H9 (cell line): ENCODE results near the gene CCDC57. TPM values are rescaled to one million over a fixed set of nuclear protein-coding genes. Genes with fewer than 3 reads are reported as not detected.

Experiments used
- DNase-seq: peaks from one replicate; pipeline ENCODE4 v3.0.0-alpha.2; 2017
- H2AFZ ChIP-seq: one replicate; pipeline ENCODE4 v1.6.1; 2013; ENCODE audit warnings: mild to moderate bottlenecking, low read length, control low read depth, moderate library complexity
- H2AK5ac ChIP-seq: 2 replicates; pipeline ENCODE4 v1.6.1; 2013; ENCODE audit warnings: low read length, control low read depth, mixed read lengths; ENCODE audit not compliant: insufficient read length
- H2BK120ac ChIP-seq: one replicate; pipeline ENCODE4 v1.6.1; 2013; ENCODE audit warnings: low read depth, mild to moderate bottlenecking, low read length, control low read depth, inconsistent platforms; ENCODE audit not compliant: poor library complexity, severe bottlenecking
- H2BK12ac ChIP-seq: 2 replicates; pipeline ENCODE4 v1.6.1; 2013; ENCODE audit warnings: low read length, control low read depth, mixed read lengths, low read depth; ENCODE audit not compliant: insufficient read length
- H2BK15ac ChIP-seq: 2 replicates; pipeline ENCODE4 v1.6.1; 2013; ENCODE audit warnings: low read depth, low read length, control low read depth
- H2BK20ac ChIP-seq: one replicate; pipeline ENCODE4 v1.6.1; 2013; ENCODE audit warnings: low read depth, mild to moderate bottlenecking, low read length, control low read depth, inconsistent platforms; ENCODE audit not compliant: poor library complexity, severe bottlenecking
- H2BK5ac ChIP-seq: 2 replicates; pipeline ENCODE4 v1.6.1; 2013; ENCODE audit warnings: low read length, control low read depth, mixed read lengths; ENCODE audit not compliant: insufficient read length
- H3K14ac ChIP-seq: 2 replicates; pipeline ENCODE4 v1.6.1; 2013; ENCODE audit warnings: low read length, control low read depth; ENCODE audit not compliant: insufficient read depth
- H3K18ac ChIP-seq: 2 replicates; pipeline ENCODE4 v1.6.1; 2013; ENCODE audit warnings: low read depth, mild to moderate bottlenecking, mixed read lengths, low read length, control low read depth; ENCODE audit not compliant: insufficient read length
- H3K23ac ChIP-seq: 2 replicates; pipeline ENCODE4 v1.6.1; 2013; ENCODE audit warnings: low read length, control low read depth, mixed read lengths, low read depth; ENCODE audit not compliant: insufficient read length
- H3K23me2 ChIP-seq: 2 replicates; pipeline ENCODE4 v1.6.1; 2013; ENCODE audit warnings: low read depth, mild to moderate bottlenecking, mixed read lengths, low read length, control low read depth; ENCODE audit not compliant: insufficient read length, poor library complexity, severe bottlenecking
- H3K27ac ChIP-seq: 2 replicates; pipeline ENCODE4 v1.5.1; 2013; ENCODE audit warnings: low read length, control low read depth, mixed read lengths, low read depth; ENCODE audit not compliant: insufficient read length
- H3K27me3 ChIP-seq: 2 replicates; pipeline ENCODE4 v1.6.1; 2013; ENCODE audit warnings: low read length, control low read depth, inconsistent platforms; ENCODE audit not compliant: insufficient read depth
- H3K4ac ChIP-seq: 2 replicates; pipeline ENCODE4 v1.6.1; 2013; ENCODE audit warnings: low read depth, mild to moderate bottlenecking, control low read depth, inconsistent platforms, low read length, moderate library complexity
- H3K4me1 ChIP-seq: 2 replicates; pipeline ENCODE4 v1.6.1; 2013; ENCODE audit warnings: low read length, control low read depth, inconsistent platforms; ENCODE audit not compliant: insufficient read depth
- H3K4me2 ChIP-seq: 2 replicates; pipeline ENCODE4 v1.6.1; 2013; ENCODE audit warnings: low read length, control low read depth, mixed read lengths; ENCODE audit not compliant: insufficient read length, insufficient read depth
- H3K56ac ChIP-seq: 2 replicates; pipeline ENCODE4 v1.6.1; 2013; ENCODE audit warnings: low read depth, mild to moderate bottlenecking, mixed read lengths, low read length, control low read depth; ENCODE audit not compliant: insufficient read length
- H3K79me1 ChIP-seq: 2 replicates; pipeline ENCODE4 v1.6.1; 2013; ENCODE audit warnings: low read depth, mild to moderate bottlenecking, moderate library complexity, low read length, control low read depth, inconsistent platforms; ENCODE audit not compliant: insufficient read depth, poor library complexity, severe bottlenecking
- H3K79me2 ChIP-seq: 2 replicates; pipeline ENCODE4 v1.6.1; 2013; ENCODE audit warnings: low read length, control low read depth, inconsistent platforms; ENCODE audit not compliant: insufficient read depth
- H3K9ac ChIP-seq: 2 replicates; pipeline ENCODE4 v1.6.1; 2013; ENCODE audit warnings: low read length, control low read depth, mixed read lengths; ENCODE audit not compliant: insufficient read length; ENCODE audit errors: extremely low read depth
- H3K9me3 ChIP-seq: one replicate; pipeline ENCODE4 v1.6.1; 2013; ENCODE audit warnings: low read depth, low read length, inconsistent platforms; ENCODE audit not compliant: control insufficient read depth
- H3T11ph ChIP-seq: one replicate; pipeline ENCODE4 v1.6.1; 2013; ENCODE audit warnings: mild to moderate bottlenecking, low read length, control low read depth, inconsistent platforms
- H4K20me1 ChIP-seq: one replicate; pipeline ENCODE4 v1.6.1; 2013; ENCODE audit not compliant: control insufficient read depth, insufficient read length, insufficient read depth
- H4K5ac ChIP-seq: 2 replicates; pipeline ENCODE4 v1.6.1; 2013; ENCODE audit warnings: low read depth, mild to moderate bottlenecking, mixed read lengths, low read length, control low read depth; ENCODE audit not compliant: insufficient read length
- H4K8ac ChIP-seq: replicated peaks from 2 replicates; pipeline ENCODE4 v1.6.1; 2013; ENCODE audit warnings: low read length, control low read depth, mixed read lengths, low read depth; ENCODE audit not compliant: insufficient read length
- H4K91ac ChIP-seq: 2 replicates; pipeline ENCODE4 v1.6.1; 2013; ENCODE audit warnings: low read depth, mild to moderate bottlenecking, moderate library complexity, mixed read lengths, low read length, control low read depth; ENCODE audit not compliant: insufficient read length
- H3K27ac Mint-ChIP-seq, 3 experiments: 2 replicates in 2 of 3; 3 replicates in 1 of 3; pipeline ENCODE4 v1.8.0; 2020 to 2021; ENCODE audit warnings: mixed read lengths in 3 of 3, mild to moderate bottlenecking in 1 of 3, moderate library complexity in 1 of 3
- H3K27me3 Mint-ChIP-seq: 2 replicates; pipeline ENCODE4 v1.8.0; 2021; ENCODE audit warnings: low read depth, mild to moderate bottlenecking, moderate library complexity, mixed read lengths
- H3K36me3 Mint-ChIP-seq, 3 experiments: 2 replicates in 2 of 3; 3 replicates in 1 of 3; pipeline ENCODE4 v1.8.0; 2020 to 2021; ENCODE audit warnings: low read depth in 3 of 3, mixed read lengths in 3 of 3; ENCODE audit not compliant: insufficient read depth in 1 of 3
- H3K4me1 Mint-ChIP-seq, 2 experiments: 2 replicates each; pipeline ENCODE4 v1.8.0; 2020; ENCODE audit warnings: mixed read lengths in 2 of 2
- H3K4me3 Mint-ChIP-seq, 2 experiments: 2 replicates in 1 of 2; 3 replicates in 1 of 2; pipeline ENCODE4 v1.8.0; 2020 to 2021; ENCODE audit warnings: mild to moderate bottlenecking in 2 of 2, mixed read lengths in 2 of 2, moderate library complexity in 1 of 2
- H3K9me3 Mint-ChIP-seq, 2 experiments: 2 replicates in 1 of 2; 3 replicates in 1 of 2; pipeline ENCODE4 v1.8.0; 2020; ENCODE audit warnings: mild to moderate bottlenecking in 2 of 2, mixed read lengths in 2 of 2, moderate library complexity in 1 of 2
- WGBS: extraction: QIAGEN DNeasy Blood & Tissue Kit; methylation state at CpG from one replicate; pipeline ENCODE4 v1.1.7; 2013; ENCODE audit warnings: missing lambda C conversion rate, low lambda C conversion rate, mixed read lengths; ENCODE audit not compliant: insufficient read length; ENCODE audit errors: extremely low coverage; 5-methylcytosine and 5-hydroxymethylcytosine counted together
- total RNA-seq: library from RNA; stranded (reverse); gene quantifications from 2 replicates; pipeline ENCODE4 v1.2.1, GENCODE V29; 2021
- TF ChIP-seq, protein P1 (sequence below): fragments of 200-600 bp; sonication (generic); conservative IDR thresholded peaks from 3 replicates; pipeline ENCODE4 v1.8.0; 2021; ENCODE audit warnings: antibody characterized with exemption, mild to moderate bottlenecking

The CCDC57 gene
- total RNA-seq, 1 experiment from 2014 or later, result 11.0 TPM

DNA sequence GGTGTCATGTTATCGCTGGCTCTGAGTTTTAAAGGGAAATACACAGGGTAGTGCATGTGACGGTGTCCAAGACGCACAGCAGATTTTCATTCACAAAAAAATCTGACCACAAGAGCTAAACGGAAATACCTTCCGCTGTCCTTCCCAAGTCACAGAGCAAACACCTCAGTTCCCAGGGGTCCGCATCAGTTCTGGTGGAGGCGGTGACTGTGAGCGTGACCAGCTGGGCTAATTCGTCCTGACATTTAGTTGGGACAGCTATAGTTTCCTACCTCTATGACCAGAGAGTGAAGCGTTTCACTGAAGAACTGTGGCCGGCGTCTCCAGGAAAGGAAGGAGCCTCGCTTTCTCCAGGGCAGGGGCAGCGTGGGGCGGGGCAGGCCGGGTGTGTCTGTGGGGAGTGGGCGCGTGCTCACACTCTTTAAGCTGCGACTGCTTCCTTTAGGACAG lies 104.1 kb downstream of the CCDC57 start:
- H3K4me1 ChIP-seq, result no peaks in the 10 kb centered on the region; the same call in 1 of the 2 replicates
- H3K27ac ChIP-seq, result no peak overlapping the region
- H3K14ac ChIP-seq, result no peak overlapping the region
- H3K79me2 ChIP-seq, result no peaks in the 10 kb centered on the region
- no peaks in the 10 kb centered on the region for H3K9me3 ChIP-seq
- H3K27ac Mint-ChIP-seq, result no peak overlapping the region
- no peaks in the 10 kb centered on the region for H4K20me1 ChIP-seq
- peaks cover 0 to 9% of the 10 kb centered on the region in 2 experiments; a peak in 2 of 5 replicates for H3K9me3 Mint-ChIP-seq
- no peak overlapping the region for H2AK5ac ChIP-seq
- H3K36me3 Mint-ChIP-seq, result peaks cover 2 to 7% (median 2%) of the 10 kb centered on the region in 3 experiments; a peak in 5 of 7 replicates
- H3K4ac ChIP-seq, result no peak overlapping the region
- H4K5ac ChIP-seq, result no peak overlapping the region
- H2BK120ac ChIP-seq, result no peak overlapping the region
- no peak overlapping the region for H3T11ph ChIP-seq
- no peaks in the 10 kb centered on the region for H3K27me3 ChIP-seq
- H3K9ac ChIP-seq, result no peak overlapping the region
- H2BK15ac ChIP-seq, result no peak overlapping the region
- H3K79me1 ChIP-seq, result no peaks in the 10 kb centered on the region
- no peak overlapping the region for H4K91ac ChIP-seq
- no peak overlapping the region for H3K4me2 ChIP-seq
- no peaks in the 10 kb centered on the region for H3K23me2 ChIP-seq
- no peak overlapping the region for H2BK5ac ChIP-seq
- no peak overlapping the region for H3K18ac ChIP-seq
- DNase-seq, result peak; percentile 28
- H2AFZ ChIP-seq, result no peak overlapping the region
- no peak overlapping the region for H3K4me3 Mint-ChIP-seq
- peaks cover 22 to 43% of the 10 kb centered on the region in 2 experiments for H3K4me1 Mint-ChIP-seq
- WGBS, result no CpG with 5 or more reads among the region's 19 CpGs
- TF ChIP-seq, protein P1, sequence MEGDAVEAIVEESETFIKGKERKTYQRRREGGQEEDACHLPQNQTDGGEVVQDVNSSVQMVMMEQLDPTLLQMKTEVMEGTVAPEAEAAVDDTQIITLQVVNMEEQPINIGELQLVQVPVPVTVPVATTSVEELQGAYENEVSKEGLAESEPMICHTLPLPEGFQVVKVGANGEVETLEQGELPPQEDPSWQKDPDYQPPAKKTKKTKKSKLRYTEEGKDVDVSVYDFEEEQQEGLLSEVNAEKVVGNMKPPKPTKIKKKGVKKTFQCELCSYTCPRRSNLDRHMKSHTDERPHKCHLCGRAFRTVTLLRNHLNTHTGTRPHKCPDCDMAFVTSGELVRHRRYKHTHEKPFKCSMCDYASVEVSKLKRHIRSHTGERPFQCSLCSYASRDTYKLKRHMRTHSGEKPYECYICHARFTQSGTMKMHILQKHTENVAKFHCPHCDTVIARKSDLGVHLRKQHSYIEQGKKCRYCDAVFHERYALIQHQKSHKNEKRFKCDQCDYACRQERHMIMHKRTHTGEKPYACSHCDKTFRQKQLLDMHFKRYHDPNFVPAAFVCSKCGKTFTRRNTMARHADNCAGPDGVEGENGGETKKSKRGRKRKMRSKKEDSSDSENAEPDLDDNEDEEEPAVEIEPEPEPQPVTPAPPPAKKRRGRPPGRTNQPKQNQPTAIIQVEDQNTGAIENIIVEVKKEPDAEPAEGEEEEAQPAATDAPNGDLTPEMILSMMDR, result no peak
- H4K8ac ChIP-seq, result no peak overlapping the region
- H2BK20ac ChIP-seq, result no peak overlapping the region
- peaks cover 63% of the 10 kb centered on the region for H3K27me3 Mint-ChIP-seq
- H3K56ac ChIP-seq, result no peak overlapping the region
- H2BK12ac ChIP-seq, result no peak overlapping the region
- H3K23ac ChIP-seq, result no peak overlapping the region
